H9 (cell line): ENCODE measurements around the gene TPD52L2. TPM values are rescaled to one million over a fixed set of nuclear protein-coding genes. Genes with fewer than 3 reads are reported as not detected.

Experiments used
- DNase-seq: peaks from one replicate; pipeline ENCODE4 v3.0.0-alpha.2; 2017
- H2AFZ ChIP-seq: one replicate; pipeline ENCODE4 v1.6.1; 2013; ENCODE audit warnings: mild to moderate bottlenecking, low read length, control low read depth, moderate library complexity
- H2AK5ac ChIP-seq: 2 replicates; pipeline ENCODE4 v1.6.1; 2013; ENCODE audit warnings: low read length, control low read depth, mixed read lengths; ENCODE audit not compliant: insufficient read length
- H2BK120ac ChIP-seq: one replicate; pipeline ENCODE4 v1.6.1; 2013; ENCODE audit warnings: low read depth, mild to moderate bottlenecking, low read length, control low read depth, inconsistent platforms; ENCODE audit not compliant: poor library complexity, severe bottlenecking
- H2BK12ac ChIP-seq: 2 replicates; pipeline ENCODE4 v1.6.1; 2013; ENCODE audit warnings: low read length, control low read depth, mixed read lengths, low read depth; ENCODE audit not compliant: insufficient read length
- H2BK15ac ChIP-seq: 2 replicates; pipeline ENCODE4 v1.6.1; 2013; ENCODE audit warnings: low read depth, low read length, control low read depth
- H2BK20ac ChIP-seq: one replicate; pipeline ENCODE4 v1.6.1; 2013; ENCODE audit warnings: low read depth, mild to moderate bottlenecking, low read length, control low read depth, inconsistent platforms; ENCODE audit not compliant: poor library complexity, severe bottlenecking
- H2BK5ac ChIP-seq: 2 replicates; pipeline ENCODE4 v1.6.1; 2013; ENCODE audit warnings: low read length, control low read depth, mixed read lengths; ENCODE audit not compliant: insufficient read length
- H3K14ac ChIP-seq: 2 replicates; pipeline ENCODE4 v1.6.1; 2013; ENCODE audit warnings: low read length, control low read depth; ENCODE audit not compliant: insufficient read depth
- H3K18ac ChIP-seq: 2 replicates; pipeline ENCODE4 v1.6.1; 2013; ENCODE audit warnings: low read depth, mild to moderate bottlenecking, mixed read lengths, low read length, control low read depth; ENCODE audit not compliant: insufficient read length
- H3K23ac ChIP-seq: 2 replicates; pipeline ENCODE4 v1.6.1; 2013; ENCODE audit warnings: low read length, control low read depth, mixed read lengths, low read depth; ENCODE audit not compliant: insufficient read length
- H3K23me2 ChIP-seq: 2 replicates; pipeline ENCODE4 v1.6.1; 2013; ENCODE audit warnings: low read depth, mild to moderate bottlenecking, mixed read lengths, low read length, control low read depth; ENCODE audit not compliant: insufficient read length, poor library complexity, severe bottlenecking
- H3K27ac ChIP-seq: 2 replicates; pipeline ENCODE4 v1.5.1; 2013; ENCODE audit warnings: low read length, control low read depth, mixed read lengths, low read depth; ENCODE audit not compliant: insufficient read length
- H3K27me3 ChIP-seq: 2 replicates; pipeline ENCODE4 v1.6.1; 2013; ENCODE audit warnings: low read length, control low read depth, inconsistent platforms; ENCODE audit not compliant: insufficient read depth
- H3K4ac ChIP-seq: 2 replicates; pipeline ENCODE4 v1.6.1; 2013; ENCODE audit warnings: low read depth, mild to moderate bottlenecking, control low read depth, inconsistent platforms, low read length, moderate library complexity
- H3K4me1 ChIP-seq: 2 replicates; pipeline ENCODE4 v1.6.1; 2013; ENCODE audit warnings: low read length, control low read depth, inconsistent platforms; ENCODE audit not compliant: insufficient read depth
- H3K4me2 ChIP-seq: 2 replicates; pipeline ENCODE4 v1.6.1; 2013; ENCODE audit warnings: low read length, control low read depth, mixed read lengths; ENCODE audit not compliant: insufficient read length, insufficient read depth
- H3K56ac ChIP-seq: 2 replicates; pipeline ENCODE4 v1.6.1; 2013; ENCODE audit warnings: low read depth, mild to moderate bottlenecking, mixed read lengths, low read length, control low read depth; ENCODE audit not compliant: insufficient read length
- H3K79me1 ChIP-seq: 2 replicates; pipeline ENCODE4 v1.6.1; 2013; ENCODE audit warnings: low read depth, mild to moderate bottlenecking, moderate library complexity, low read length, control low read depth, inconsistent platforms; ENCODE audit not compliant: insufficient read depth, poor library complexity, severe bottlenecking
- H3K79me2 ChIP-seq: 2 replicates; pipeline ENCODE4 v1.6.1; 2013; ENCODE audit warnings: low read length, control low read depth, inconsistent platforms; ENCODE audit not compliant: insufficient read depth
- H3K9ac ChIP-seq: 2 replicates; pipeline ENCODE4 v1.6.1; 2013; ENCODE audit warnings: low read length, control low read depth, mixed read lengths; ENCODE audit not compliant: insufficient read length; ENCODE audit errors: extremely low read depth
- H3K9me3 ChIP-seq: one replicate; pipeline ENCODE4 v1.6.1; 2013; ENCODE audit warnings: low read depth, low read length, inconsistent platforms; ENCODE audit not compliant: control insufficient read depth
- H3T11ph ChIP-seq: one replicate; pipeline ENCODE4 v1.6.1; 2013; ENCODE audit warnings: mild to moderate bottlenecking, low read length, control low read depth, inconsistent platforms
- H4K20me1 ChIP-seq: one replicate; pipeline ENCODE4 v1.6.1; 2013; ENCODE audit not compliant: control insufficient read depth, insufficient read length, insufficient read depth
- H4K5ac ChIP-seq: 2 replicates; pipeline ENCODE4 v1.6.1; 2013; ENCODE audit warnings: low read depth, mild to moderate bottlenecking, mixed read lengths, low read length, control low read depth; ENCODE audit not compliant: insufficient read length
- H4K8ac ChIP-seq: replicated peaks from 2 replicates; pipeline ENCODE4 v1.6.1; 2013; ENCODE audit warnings: low read length, control low read depth, mixed read lengths, low read depth; ENCODE audit not compliant: insufficient read length
- H4K91ac ChIP-seq: 2 replicates; pipeline ENCODE4 v1.6.1; 2013; ENCODE audit warnings: low read depth, mild to moderate bottlenecking, moderate library complexity, mixed read lengths, low read length, control low read depth; ENCODE audit not compliant: insufficient read length
- H3K27ac Mint-ChIP-seq, 3 experiments: 2 replicates in 2 of 3; 3 replicates in 1 of 3; pipeline ENCODE4 v1.8.0; 2020 to 2021; ENCODE audit warnings: mixed read lengths in 3 of 3, mild to moderate bottlenecking in 1 of 3, moderate library complexity in 1 of 3
- H3K27me3 Mint-ChIP-seq: 2 replicates; pipeline ENCODE4 v1.8.0; 2021; ENCODE audit warnings: low read depth, mild to moderate bottlenecking, moderate library complexity, mixed read lengths
- H3K36me3 Mint-ChIP-seq, 3 experiments: 2 replicates in 2 of 3; 3 replicates in 1 of 3; pipeline ENCODE4 v1.8.0; 2020 to 2021; ENCODE audit warnings: low read depth in 3 of 3, mixed read lengths in 3 of 3; ENCODE audit not compliant: insufficient read depth in 1 of 3
- H3K4me1 Mint-ChIP-seq, 2 experiments: 2 replicates each; pipeline ENCODE4 v1.8.0; 2020; ENCODE audit warnings: mixed read lengths in 2 of 2
- H3K4me3 Mint-ChIP-seq, 2 experiments: 2 replicates in 1 of 2; 3 replicates in 1 of 2; pipeline ENCODE4 v1.8.0; 2020 to 2021; ENCODE audit warnings: mild to moderate bottlenecking in 2 of 2, mixed read lengths in 2 of 2, moderate library complexity in 1 of 2
- H3K9me3 Mint-ChIP-seq, 2 experiments: 2 replicates in 1 of 2; 3 replicates in 1 of 2; pipeline ENCODE4 v1.8.0; 2020; ENCODE audit warnings: mild to moderate bottlenecking in 2 of 2, mixed read lengths in 2 of 2, moderate library complexity in 1 of 2
- CTCF ChIP-seq: fragments of 200-600 bp; sonication (generic); conservative IDR thresholded peaks from 3 replicates; pipeline ENCODE4 v1.8.0; 2021; ENCODE audit warnings: antibody characterized with exemption, mild to moderate bottlenecking
- WGBS: extraction: QIAGEN DNeasy Blood & Tissue Kit; methylation state at CpG from one replicate; pipeline ENCODE4 v1.1.7; 2013; ENCODE audit warnings: missing lambda C conversion rate, low lambda C conversion rate, mixed read lengths; ENCODE audit not compliant: insufficient read length; ENCODE audit errors: extremely low coverage; 5-methylcytosine and 5-hydroxymethylcytosine counted together
- total RNA-seq: library from RNA; stranded (reverse); gene quantifications from 2 replicates; pipeline ENCODE4 v1.2.1, GENCODE V29; 2021

The TPD52L2 gene
- total RNA-seq, 1 experiment from 2014 or later: 94.1 TPM

- Mint-ChIP-seq H3K36me3 (peaks cover 0 to 9% (median 8%) of the 10 kb centered on the region in 3 experiments; a peak in 5 of 7 replicates), H3K4me3 (no peak overlapping the region; a peak in 1 of 5 replicates), H3K27ac (peak overlapping the region in 1 of 3 experiments; percentile 83; a peak in 2 of 7 replicates), H3K4me1 (peaks cover 20 to 22% of the 10 kb centered on the region in 2 experiments), H3K9me3 (no peaks in the 10 kb centered on the region; a peak in 1 of 5 replicates), H3K27me3 (peaks cover 4% of the 10 kb centered on the region; the same call in 1 of the 2 replicates)
- Histone ChIP-seq H3K79me2 (peaks cover 8% of the 10 kb centered on the region; the same call in 1 of the 2 replicates), H3K27ac (no peak overlapping the region), H3T11ph (no peak overlapping the region), H3K14ac (no peak overlapping the region), H3K9me3 (no peaks in the 10 kb centered on the region), H2AFZ (no peak overlapping the region), H2AK5ac (no peak overlapping the region), H3K4ac (no peak overlapping the region), H4K91ac (no peak overlapping the region), H3K56ac (no peak overlapping the region), H3K4me2 (no peak overlapping the region), H2BK120ac (no peak overlapping the region), H3K79me1 (peaks cover 9% of the 10 kb centered on the region), H3K9ac (no peak overlapping the region), H3K27me3 (no peaks in the 10 kb centered on the region), H2BK12ac (no peak overlapping the region), H2BK5ac (no peak overlapping the region), H4K20me1 (no peaks in the 10 kb centered on the region), H2BK15ac (no peak overlapping the region), H4K8ac (no peak overlapping the region), H3K23ac (no peak overlapping the region), H3K18ac (no peak overlapping the region), H2BK20ac (no peak overlapping the region), H4K5ac (no peak overlapping the region), H3K23me2 (no peaks in the 10 kb centered on the region), H3K4me1 (no peaks in the 10 kb centered on the region)
- no CpG with 5 or more reads among the region's 12 CpGs for WGBS
- TF ChIP-seq CTCF: no peak
- no peak for DNase-seq
Measured at GRCh38 chr20:63823691-63824311, 41.3 kb upstream of the TPD52L2 start.
